ENCODE measurements around the gene CALN1.

DNA sequence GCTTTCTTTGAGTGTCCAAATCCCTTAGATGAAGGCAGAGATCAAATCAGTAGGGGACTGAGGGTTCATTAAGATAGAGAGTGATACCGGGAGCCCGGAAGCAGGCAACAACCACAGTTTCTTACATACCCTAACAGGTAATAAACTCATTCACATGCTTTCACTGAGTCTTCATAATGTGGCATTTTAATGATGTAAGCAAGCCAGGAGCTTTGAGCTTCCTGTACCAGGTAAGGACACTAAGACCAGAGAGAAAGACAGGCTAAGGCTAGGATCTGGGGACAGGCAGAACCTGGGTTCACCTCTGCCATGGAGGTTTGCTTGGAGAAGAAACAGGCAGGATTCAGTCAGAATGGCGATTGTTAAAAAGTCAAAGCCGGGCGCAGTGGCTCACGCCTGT, 661.8 kb downstream of the CALN1 start:
- TF ChIP-seq, protein P1, sequence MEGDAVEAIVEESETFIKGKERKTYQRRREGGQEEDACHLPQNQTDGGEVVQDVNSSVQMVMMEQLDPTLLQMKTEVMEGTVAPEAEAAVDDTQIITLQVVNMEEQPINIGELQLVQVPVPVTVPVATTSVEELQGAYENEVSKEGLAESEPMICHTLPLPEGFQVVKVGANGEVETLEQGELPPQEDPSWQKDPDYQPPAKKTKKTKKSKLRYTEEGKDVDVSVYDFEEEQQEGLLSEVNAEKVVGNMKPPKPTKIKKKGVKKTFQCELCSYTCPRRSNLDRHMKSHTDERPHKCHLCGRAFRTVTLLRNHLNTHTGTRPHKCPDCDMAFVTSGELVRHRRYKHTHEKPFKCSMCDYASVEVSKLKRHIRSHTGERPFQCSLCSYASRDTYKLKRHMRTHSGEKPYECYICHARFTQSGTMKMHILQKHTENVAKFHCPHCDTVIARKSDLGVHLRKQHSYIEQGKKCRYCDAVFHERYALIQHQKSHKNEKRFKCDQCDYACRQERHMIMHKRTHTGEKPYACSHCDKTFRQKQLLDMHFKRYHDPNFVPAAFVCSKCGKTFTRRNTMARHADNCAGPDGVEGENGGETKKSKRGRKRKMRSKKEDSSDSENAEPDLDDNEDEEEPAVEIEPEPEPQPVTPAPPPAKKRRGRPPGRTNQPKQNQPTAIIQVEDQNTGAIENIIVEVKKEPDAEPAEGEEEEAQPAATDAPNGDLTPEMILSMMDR (IDR thresholded peaks at IDR 0.05; ENCODE audit: low read depth, low read length), result no peak
- no peak for TF ChIP-seq EZH2phosphoT487 (IDR thresholded peaks at IDR 0.05; ENCODE audit: low read depth)
